Mesodermal cell (in vitro differentiated cells): ENCODE results near the gene PSG2.
"Not testable (repeated sequence)": the region's sequence is repeated elsewhere in the genome, so short reads cannot be mapped to it uniquely, and the experiment has no call there.

ENCODE experiments used
- H3K27ac ChIP-seq: 2 replicates; pipeline ENCODE4 v1.7.0; 2013; ENCODE audit warnings: mild to moderate bottlenecking, low read depth, low read length, moderate library complexity; ENCODE audit not compliant: severe bottlenecking
- H3K36me3 ChIP-seq: 2 replicates; pipeline ENCODE4 v1.7.1; 2013; ENCODE audit warnings: mild to moderate bottlenecking, low read length, moderate library complexity; ENCODE audit not compliant: control insufficient read depth, insufficient read depth
- H3K4me1 ChIP-seq: one replicate; pipeline ENCODE4 v1.7.1; 2013; ENCODE audit warnings: mild to moderate bottlenecking, low read length; ENCODE audit not compliant: insufficient read depth, control insufficient read depth, poor library complexity, severe bottlenecking
- H3K4me3 ChIP-seq: 2 replicates; pipeline ENCODE4 v1.7.0; 2013; ENCODE audit warnings: low read length, control low read depth, mild to moderate bottlenecking; ENCODE audit not compliant: insufficient read depth, poor library complexity, severe bottlenecking; ENCODE audit errors: extremely low read depth
- H3K9me3 ChIP-seq: 2 replicates; pipeline ENCODE4 v1.7.1; 2013; ENCODE audit warnings: mild to moderate bottlenecking, low read length, moderate library complexity; ENCODE audit not compliant: control insufficient read depth
- WGBS, 2 experiments: methylation state at CpG; one replicate each; pipeline ENCODE4 v1.1.5; 2013; ENCODE audit warnings: missing lambda C conversion rate in 2 of 2; ENCODE audit not compliant: insufficient coverage in 2 of 2; 5-methylcytosine and 5-hydroxymethylcytosine counted together

PSG2 gene

DNA sequence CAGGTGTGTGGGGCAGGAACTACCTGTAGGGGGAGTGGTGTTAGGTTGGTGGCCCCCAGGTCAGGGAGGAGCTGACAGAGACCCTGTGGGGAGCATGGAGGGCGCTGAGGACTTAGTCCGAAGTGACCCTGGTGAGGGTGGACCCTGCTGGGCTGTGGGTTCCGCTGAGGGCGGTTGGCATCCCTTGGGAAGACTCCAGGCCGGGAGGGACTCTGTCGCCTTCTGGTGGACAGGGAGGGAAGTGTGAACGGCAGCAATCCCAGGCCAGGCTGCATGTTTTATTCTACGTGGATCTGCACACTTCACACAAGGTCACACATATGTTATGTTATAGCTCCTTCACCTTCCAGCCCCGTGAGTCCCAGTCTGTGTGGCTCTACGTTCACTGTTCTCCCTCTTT lies 54.5 kb downstream of the PSG2 start:
- H3K4me1 ChIP-seq, H3K27ac ChIP-seq, H3K9me3 ChIP-seq, H3K4me3 ChIP-seq, H3K36me3 ChIP-seq: not testable (repeated sequence)
- WGBS, 2 experiments, result 80 to 94% methylated on average over 2 to 5 of the region's 10 CpGs

DNA sequence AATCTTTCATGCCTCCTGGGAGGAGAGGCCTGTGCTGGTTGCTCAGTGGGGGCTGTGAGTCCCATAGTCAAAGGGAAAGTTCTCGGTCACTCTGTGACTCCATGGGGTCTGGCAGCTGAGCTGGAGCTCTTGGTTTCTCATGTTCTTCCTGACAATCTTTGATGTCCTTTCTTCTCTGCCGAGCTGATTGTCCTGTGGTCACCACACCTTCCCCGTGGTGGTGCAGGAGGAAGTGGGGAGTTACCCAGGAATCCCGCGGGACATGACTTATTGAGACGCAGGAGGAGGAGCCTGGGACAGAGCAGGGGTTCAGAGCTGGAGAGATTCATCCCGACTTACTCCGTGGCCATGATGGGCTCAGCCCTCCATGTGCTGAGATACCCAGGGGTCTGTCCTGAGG lies 55.4 kb downstream of the PSG2 start:
- WGBS, 2 experiments, result 87 to 100% methylated on average over 1 to 5 of the region's 8 CpGs
- H3K36me3 ChIP-seq, H3K9me3 ChIP-seq, H3K27ac ChIP-seq, H3K4me3 ChIP-seq, H3K4me1 ChIP-seq: not testable (repeated sequence)

DNA sequence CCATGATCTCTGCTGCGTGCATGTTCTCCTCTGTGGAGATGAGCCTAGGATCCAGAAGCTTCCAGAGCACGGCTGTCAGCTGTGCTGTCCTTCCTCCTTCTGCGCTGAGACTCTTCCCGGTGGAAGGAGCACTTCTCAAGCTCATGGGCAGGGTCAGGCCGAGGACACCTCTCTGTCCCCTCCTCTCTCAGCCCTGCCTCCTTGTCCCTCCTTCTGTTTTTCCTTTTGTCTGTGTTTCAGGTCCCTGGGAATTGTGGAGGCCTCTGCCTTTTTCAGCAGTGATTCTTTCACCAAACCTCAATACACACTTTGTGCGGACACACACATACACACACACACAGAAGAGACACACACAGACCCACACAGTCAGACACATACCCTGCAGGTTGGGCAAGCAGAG lies 56.1 kb downstream of the PSG2 start, which contains the start of gene PSG11:
TSS of gene PSG11 (minus strand) at position 101 of the 400 bp plus-strand sequence. CDS start at position 4, 97 bp downstream.
- H3K36me3 ChIP-seq, H3K27ac ChIP-seq, H3K9me3 ChIP-seq, H3K4me3 ChIP-seq, H3K4me1 ChIP-seq: not testable (repeated sequence)
- WGBS, 2 experiments, result 90 to 93% methylated on average over 4 to 5 of the region's 6 CpGs

DNA sequence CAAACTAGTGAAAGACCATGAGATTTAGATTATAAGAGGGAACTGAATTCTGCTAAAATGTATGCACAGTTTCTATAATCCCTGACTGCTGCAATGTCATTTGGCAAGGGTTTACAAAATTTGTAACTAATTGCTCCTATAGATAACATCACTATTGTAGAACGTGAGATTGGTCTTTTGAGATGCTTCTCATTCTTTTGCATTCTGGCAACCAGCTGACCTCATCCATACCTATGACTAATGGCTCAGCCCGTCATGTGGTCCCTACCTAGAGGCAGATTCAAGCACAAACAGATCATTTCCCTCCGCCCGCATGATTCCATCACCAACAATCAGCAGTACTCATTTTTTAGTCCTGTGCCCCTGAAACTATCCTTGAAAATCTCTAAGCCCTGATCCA lies 60.4 kb downstream of the PSG2 start:
- not testable (repeated sequence) for H3K4me1 ChIP-seq, H3K9me3 ChIP-seq, H3K36me3 ChIP-seq, H3K4me3 ChIP-seq
- H3K27ac ChIP-seq, result peak overlapping the region; percentile 94
- 61 to 69% methylated on average over 3 of the region's 4 CpGs for whole genome bisulfite sequencing, 2 experiments

DNA sequence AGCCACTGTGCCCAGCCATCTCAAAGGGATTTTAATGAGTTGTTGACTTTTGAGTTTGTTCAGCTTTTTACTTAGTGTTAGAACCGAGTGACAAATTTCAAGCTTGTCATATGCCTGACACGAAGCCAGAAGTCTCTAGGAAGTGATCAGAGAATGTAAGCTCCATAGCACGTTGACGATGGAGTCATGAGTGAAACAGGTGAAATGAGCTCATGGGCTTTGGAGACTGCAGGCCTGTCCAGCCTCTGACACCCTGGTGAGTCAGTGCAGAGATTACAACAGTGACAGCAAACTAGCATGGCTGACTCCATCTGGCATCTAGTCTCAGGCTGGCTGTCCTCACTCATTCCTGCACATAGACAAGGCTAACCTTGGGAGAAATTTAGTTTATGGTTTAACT lies 60.9 kb downstream of the PSG2 start:
- H3K4me1 ChIP-seq, H3K4me3 ChIP-seq, H3K9me3 ChIP-seq, H3K36me3 ChIP-seq: not testable (repeated sequence)
- WGBS, 2 experiments, result 57 to 75% methylated on average over 4 of the region's 4 CpGs
- peak overlapping the region; percentile 94 for H3K27ac ChIP-seq

DNA sequence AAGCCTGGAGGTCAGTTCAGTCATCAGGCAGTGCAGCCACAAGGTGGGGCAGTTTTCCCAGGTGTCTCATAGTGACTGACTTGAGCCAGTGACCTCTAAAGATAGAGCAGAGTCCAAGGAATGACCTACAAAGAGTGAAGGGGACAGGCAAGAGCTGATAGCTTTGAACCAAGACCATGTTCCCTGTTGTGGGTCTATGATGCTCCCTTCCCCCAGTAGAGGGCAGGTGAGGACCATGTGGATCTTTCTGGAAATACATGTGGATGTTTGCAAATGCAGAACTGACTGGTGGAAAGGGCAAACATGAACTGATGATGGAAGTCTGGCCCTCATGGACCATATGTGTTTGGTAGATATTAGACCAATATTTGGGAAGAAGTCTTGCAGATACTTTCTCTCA lies 62.9 kb downstream of the PSG2 start:
- H3K36me3 ChIP-seq, H3K9me3 ChIP-seq, H3K4me1 ChIP-seq, H3K27ac ChIP-seq, H3K4me3 ChIP-seq: not testable (repeated sequence)
